ENCODE data around the gene FSTL4.

GRCh38 chr5:133243196-133243595 is 369.1 kb downstream of the FSTL4 start:
- no peak for TF ChIP-seq ZNF70 (CRISPR knock-in tag; IDR thresholded peaks at IDR 0.05)
- no peak for TF ChIP-seq PATZ1 (CRISPR knock-in tag; IDR thresholded peaks at IDR 0.05; ENCODE audit: borderline replicate concordance)
- no peak for TF ChIP-seq CREB5 (CRISPR knock-in tag; IDR thresholded peaks at IDR 0.05; ENCODE audit: low read depth)
- no peak for TF ChIP-seq ZFP3 (CRISPR knock-in tag; IDR thresholded peaks at IDR 0.05)
- TF ChIP-seq POU6F1 (CRISPR knock-in tag; IDR thresholded peaks at IDR 0.05; ENCODE audit: borderline replicate concordance, low read depth): no peak
- TF ChIP-seq ARNTL (CRISPR knock-in tag; IDR thresholded peaks at IDR 0.05; ENCODE audit: borderline replicate concordance, low read depth): no peak
- no peak for TF ChIP-seq CSRNP3 (CRISPR knock-in tag; IDR thresholded peaks at IDR 0.05)
- no peak for TF ChIP-seq ZNF8 (CRISPR knock-in tag; IDR thresholded peaks at IDR 0.05)
- no peak for TF ChIP-seq CSDC2 (CRISPR knock-in tag; IDR thresholded peaks at IDR 0.05)
- no peak for TF ChIP-seq OSR1 (CRISPR knock-in tag; IDR thresholded peaks at IDR 0.05)
- no peak for TF ChIP-seq ISL1 (CRISPR knock-in tag; IDR thresholded peaks at IDR 0.05)
- TF ChIP-seq ESRRG (CRISPR knock-in tag; IDR thresholded peaks at IDR 0.05): no peak
- TF ChIP-seq ZC3H10 (CRISPR knock-in tag; IDR thresholded peaks at IDR 0.05): no peak
